HEK293 (cell line): ENCODE data around the gene STYK1.

Experiments used
- BCL11A ChIP-seq: fragments of 450-650 bp; formaldehyde crosslinking; IDR thresholded peaks from 2 replicates; pipeline ENCODE4 v1.5.1; 2016; ENCODE audit warnings: low read depth, missing biosample characterization, missing genetic modification characterization
- IKZF3 ChIP-seq: fragments of 450-650 bp; IDR thresholded peaks from 2 replicates; pipeline ENCODE4 v1.5.0; 2018; ENCODE audit warnings: missing biosample characterization, mild to moderate bottlenecking, missing genetic modification characterization, moderate library complexity
- OSR2 ChIP-seq: fragments of 450-650 bp; formaldehyde crosslinking; IDR thresholded peaks from 2 replicates; pipeline ENCODE4 v1.5.1; 2016; ENCODE audit warnings: missing biosample characterization, missing genetic modification characterization
- OVOL3 ChIP-seq: fragments of 450-650 bp; formaldehyde crosslinking; IDR thresholded peaks from 2 replicates; pipeline ENCODE4 v1.5.1; 2016; ENCODE audit warnings: missing biosample characterization, missing genetic modification characterization
- SALL2 ChIP-seq: fragments of 450-650 bp; formaldehyde crosslinking; IDR thresholded peaks from 2 replicates; pipeline ENCODE4 v1.5.0; 2017; ENCODE audit warnings: missing biosample characterization, mild to moderate bottlenecking, missing genetic modification characterization, borderline replicate concordance
- SCRT1 ChIP-seq: fragments of 450-650 bp; formaldehyde crosslinking; IDR thresholded peaks from 2 replicates; pipeline ENCODE4 v1.5.1; 2016; ENCODE audit warnings: missing biosample characterization, missing genetic modification characterization, borderline replicate concordance
- SP3 ChIP-seq: fragments of 450-650 bp; formaldehyde crosslinking; IDR thresholded peaks from 2 replicates; pipeline ENCODE4 v1.5.1; 2016; ENCODE audit warnings: missing biosample characterization, missing genetic modification characterization
- TSHZ1 ChIP-seq: fragments of 450-650 bp; formaldehyde crosslinking; IDR thresholded peaks from 2 replicates; pipeline ENCODE4 v1.5.1; 2016; ENCODE audit warnings: missing biosample characterization, missing genetic modification characterization, borderline replicate concordance
- YY1 ChIP-seq: fragments of 450-650 bp; formaldehyde crosslinking; IDR thresholded peaks from 2 replicates; pipeline ENCODE4 v1.5.1; 2018; ENCODE audit warnings: missing biosample characterization, missing genetic modification characterization
- ZBTB44 ChIP-seq: fragments of 450-650 bp; IDR thresholded peaks from 2 replicates; pipeline ENCODE4 v1.5.1; 2018; ENCODE audit warnings: missing biosample characterization, mild to moderate bottlenecking, missing genetic modification characterization
- ZFHX2 ChIP-seq: fragments of 450-650 bp; formaldehyde crosslinking; conservative IDR thresholded peaks from 2 replicates; pipeline ENCODE4 v1.5.1; 2016; ENCODE audit warnings: missing biosample characterization, missing genetic modification characterization
- ZNF112 ChIP-seq: fragments of 450-650 bp; formaldehyde crosslinking; IDR thresholded peaks from 2 replicates; pipeline ENCODE4 v1.5.0; 2017; ENCODE audit warnings: missing biosample characterization, missing genetic modification characterization
- ZNF202 ChIP-seq: fragments of 450-650 bp; formaldehyde crosslinking; IDR thresholded peaks from 2 replicates; pipeline ENCODE4 v1.5.1; 2016; ENCODE audit warnings: missing biosample characterization, missing genetic modification characterization, borderline replicate concordance
- ZNF324 ChIP-seq: fragments of 450-650 bp; formaldehyde crosslinking; IDR thresholded peaks from 2 replicates; pipeline ENCODE4 v1.5.1; 2016; ENCODE audit warnings: missing biosample characterization, missing genetic modification characterization
- ZNF335 ChIP-seq: fragments of 450-650 bp; formaldehyde crosslinking; conservative IDR thresholded peaks from 2 replicates; pipeline ENCODE4 v1.5.1; 2016; ENCODE audit warnings: missing biosample characterization, missing genetic modification characterization
- ZNF354C ChIP-seq: fragments of 450-650 bp; formaldehyde crosslinking; IDR thresholded peaks from 2 replicates; pipeline ENCODE4 v1.5.1; 2016; ENCODE audit warnings: missing biosample characterization, missing genetic modification characterization, low read depth, borderline replicate concordance
- ZNF473 ChIP-seq: fragments of 450-650 bp; formaldehyde crosslinking; IDR thresholded peaks from 2 replicates; pipeline ENCODE4 v1.5.1; 2017; ENCODE audit warnings: missing biosample characterization, missing genetic modification characterization
- ZNF501 ChIP-seq: fragments of 450-650 bp; formaldehyde crosslinking; IDR thresholded peaks from 2 replicates; pipeline ENCODE4 v1.5.1; 2016; ENCODE audit warnings: missing biosample characterization, missing genetic modification characterization
- ZNF514 ChIP-seq: fragments of 450-650 bp; formaldehyde crosslinking; IDR thresholded peaks from 2 replicates; pipeline ENCODE4 v1.5.1; 2016; ENCODE audit warnings: missing biosample characterization, missing genetic modification characterization
- ZNF544 ChIP-seq: fragments of 450-650 bp; formaldehyde crosslinking; IDR thresholded peaks from 2 replicates; pipeline ENCODE4 v1.5.0; 2017; ENCODE audit warnings: missing biosample characterization, missing genetic modification characterization
- ZNF560 ChIP-seq: fragments of 450-650 bp; formaldehyde crosslinking; IDR thresholded peaks from 2 replicates; pipeline ENCODE4 v1.5.1; 2017; ENCODE audit warnings: missing biosample characterization, missing genetic modification characterization, borderline replicate concordance
- ZNF580 ChIP-seq: fragments of 450-650 bp; formaldehyde crosslinking; IDR thresholded peaks from 2 replicates; pipeline ENCODE4 v1.5.1; 2016; ENCODE audit warnings: missing biosample characterization, missing genetic modification characterization
- ZNF600 ChIP-seq: fragments of 450-650 bp; formaldehyde crosslinking; IDR thresholded peaks from 2 replicates; pipeline ENCODE4 v1.5.1; 2016; ENCODE audit warnings: missing biosample characterization, missing genetic modification characterization
- ZNF623 ChIP-seq: fragments of 450-650 bp; formaldehyde crosslinking; IDR thresholded peaks from 2 replicates; pipeline ENCODE4 v1.5.1; 2016; ENCODE audit warnings: missing biosample characterization, missing genetic modification characterization
- ZNF670 ChIP-seq: fragments of 450-650 bp; formaldehyde crosslinking; IDR thresholded peaks from 2 replicates; pipeline ENCODE4 v1.5.1; 2016; ENCODE audit warnings: missing biosample characterization, missing genetic modification characterization, low read depth
- ZNF76 ChIP-seq: fragments of 450-650 bp; formaldehyde crosslinking; IDR thresholded peaks from 2 replicates; pipeline ENCODE4; 2016; ENCODE audit warnings: low read depth, missing biosample characterization, missing genetic modification characterization, borderline replicate concordance
- ZNF792 ChIP-seq: fragments of 450-650 bp; formaldehyde crosslinking; IDR thresholded peaks from 2 replicates; pipeline ENCODE4 v1.5.1; 2016; ENCODE audit warnings: missing biosample characterization, missing genetic modification characterization
- TF ChIP-seq, protein P1 (sequence below): fragments of 450-650 bp; formaldehyde crosslinking; IDR thresholded peaks from 2 replicates; pipeline ENCODE4 v1.5.1; 2016; ENCODE audit warnings: missing biosample characterization, missing genetic modification characterization, borderline replicate concordance

Gene STYK1

DNA sequence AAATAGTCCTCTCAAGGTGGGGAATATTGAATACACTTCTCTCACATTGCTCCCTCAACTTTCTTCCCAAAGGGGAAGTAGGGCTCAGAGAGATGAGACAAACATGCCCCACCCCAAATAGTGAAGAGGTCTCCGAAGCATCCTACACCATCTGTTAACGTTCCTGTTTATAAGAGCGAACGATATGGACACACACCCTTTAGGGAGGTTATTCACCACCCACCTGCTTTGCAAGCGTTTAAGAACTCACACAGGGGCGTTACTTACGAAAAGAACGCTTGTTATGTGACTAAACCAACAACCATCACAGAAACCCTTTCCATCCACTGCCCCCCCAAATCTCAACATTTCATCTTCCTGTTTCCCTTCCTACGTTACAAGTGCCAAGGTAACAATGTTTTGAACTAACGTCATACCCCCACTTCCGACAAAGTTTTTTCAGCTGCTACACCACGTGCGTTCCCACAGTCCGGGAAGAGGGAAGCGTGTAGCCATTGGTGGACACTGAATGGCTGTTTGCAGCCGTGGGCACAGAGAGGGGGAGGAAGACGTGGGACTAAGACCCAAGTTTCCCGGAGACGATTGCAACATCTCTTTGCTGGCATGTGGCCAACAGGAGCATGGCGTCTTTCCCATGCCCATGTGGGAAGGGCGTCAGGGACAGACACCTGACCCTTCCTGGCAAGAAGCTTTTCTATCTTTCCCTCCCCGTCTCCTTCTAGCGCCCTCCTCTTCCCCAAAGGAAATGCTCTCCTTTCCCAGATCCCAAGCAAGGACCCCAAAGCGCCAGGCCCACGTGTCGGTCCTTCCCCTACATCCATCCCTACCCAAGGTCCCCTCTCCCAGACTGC lies 48.0 kb upstream of the STYK1 start (continued):
- TF ChIP-seq, protein P1, sequence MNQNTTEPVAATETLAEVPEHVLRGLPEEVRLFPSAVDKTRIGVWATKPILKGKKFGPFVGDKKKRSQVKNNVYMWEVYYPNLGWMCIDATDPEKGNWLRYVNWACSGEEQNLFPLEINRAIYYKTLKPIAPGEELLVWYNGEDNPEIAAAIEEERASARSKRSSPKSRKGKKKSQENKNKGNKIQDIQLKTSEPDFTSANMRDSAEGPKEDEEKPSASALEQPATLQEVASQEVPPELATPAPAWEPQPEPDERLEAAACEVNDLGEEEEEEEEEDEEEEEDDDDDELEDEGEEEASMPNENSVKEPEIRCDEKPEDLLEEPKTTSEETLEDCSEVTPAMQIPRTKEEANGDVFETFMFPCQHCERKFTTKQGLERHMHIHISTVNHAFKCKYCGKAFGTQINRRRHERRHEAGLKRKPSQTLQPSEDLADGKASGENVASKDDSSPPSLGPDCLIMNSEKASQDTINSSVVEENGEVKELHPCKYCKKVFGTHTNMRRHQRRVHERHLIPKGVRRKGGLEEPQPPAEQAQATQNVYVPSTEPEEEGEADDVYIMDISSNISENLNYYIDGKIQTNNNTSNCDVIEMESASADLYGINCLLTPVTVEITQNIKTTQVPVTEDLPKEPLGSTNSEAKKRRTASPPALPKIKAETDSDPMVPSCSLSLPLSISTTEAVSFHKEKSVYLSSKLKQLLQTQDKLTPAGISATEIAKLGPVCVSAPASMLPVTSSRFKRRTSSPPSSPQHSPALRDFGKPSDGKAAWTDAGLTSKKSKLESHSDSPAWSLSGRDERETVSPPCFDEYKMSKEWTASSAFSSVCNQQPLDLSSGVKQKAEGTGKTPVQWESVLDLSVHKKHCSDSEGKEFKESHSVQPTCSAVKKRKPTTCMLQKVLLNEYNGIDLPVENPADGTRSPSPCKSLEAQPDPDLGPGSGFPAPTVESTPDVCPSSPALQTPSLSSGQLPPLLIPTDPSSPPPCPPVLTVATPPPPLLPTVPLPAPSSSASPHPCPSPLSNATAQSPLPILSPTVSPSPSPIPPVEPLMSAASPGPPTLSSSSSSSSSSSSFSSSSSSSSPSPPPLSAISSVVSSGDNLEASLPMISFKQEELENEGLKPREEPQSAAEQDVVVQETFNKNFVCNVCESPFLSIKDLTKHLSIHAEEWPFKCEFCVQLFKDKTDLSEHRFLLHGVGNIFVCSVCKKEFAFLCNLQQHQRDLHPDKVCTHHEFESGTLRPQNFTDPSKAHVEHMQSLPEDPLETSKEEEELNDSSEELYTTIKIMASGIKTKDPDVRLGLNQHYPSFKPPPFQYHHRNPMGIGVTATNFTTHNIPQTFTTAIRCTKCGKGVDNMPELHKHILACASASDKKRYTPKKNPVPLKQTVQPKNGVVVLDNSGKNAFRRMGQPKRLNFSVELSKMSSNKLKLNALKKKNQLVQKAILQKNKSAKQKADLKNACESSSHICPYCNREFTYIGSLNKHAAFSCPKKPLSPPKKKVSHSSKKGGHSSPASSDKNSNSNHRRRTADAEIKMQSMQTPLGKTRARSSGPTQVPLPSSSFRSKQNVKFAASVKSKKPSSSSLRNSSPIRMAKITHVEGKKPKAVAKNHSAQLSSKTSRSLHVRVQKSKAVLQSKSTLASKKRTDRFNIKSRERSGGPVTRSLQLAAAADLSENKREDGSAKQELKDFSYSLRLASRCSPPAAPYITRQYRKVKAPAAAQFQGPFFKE (tag by site-specific recombination), result no peak
- no peak for TF ChIP-seq ZNF670 (tag by site-specific recombination)
- no peak for TF ChIP-seq SALL2 (tag by site-specific recombination)
- peak; percentile 96 for TF ChIP-seq ZNF76 (tag by site-specific recombination)
- 0 out of 2 replicates have a peak, but pooled peaks have one; percentile 1 for TF ChIP-seq OVOL3 (tag by site-specific recombination)
- peak; percentile 89 for TF ChIP-seq ZNF501
- peak; percentile 77; the same call in 1 of the 2 replicates for TF ChIP-seq ZBTB44 (tag by site-specific recombination)
- TF ChIP-seq ZFHX2, result peak; percentile 98
- peak; percentile 62 for TF ChIP-seq SP3 (tag by site-specific recombination)
- TF ChIP-seq ZNF514 (tag by site-specific recombination), result no peak
- peak; percentile 91 for TF ChIP-seq ZNF600 (tag by site-specific recombination)
- peak; percentile 71; the same call in 1 of the 2 replicates for TF ChIP-seq SCRT1 (tag by site-specific recombination)
- TF ChIP-seq OSR2 (tag by site-specific recombination), result peak; percentile 34; the same call in 1 of the 2 replicates
- TF ChIP-seq TSHZ1 (tag by site-specific recombination), result no peak; the same call in 1 of the 2 replicates
- TF ChIP-seq ZNF202 (tag by site-specific recombination), result no peak
- peak; percentile 99 for TF ChIP-seq IKZF3
- TF ChIP-seq ZNF792, result no peak
- TF ChIP-seq ZNF544 (tag by site-specific recombination), result peak; percentile 92
- peak; percentile 91 for TF ChIP-seq ZNF324
- no peak; the same call in 1 of the 2 replicates for TF ChIP-seq ZNF112
- no peak for TF ChIP-seq ZNF623 (tag by site-specific recombination)
- TF ChIP-seq ZNF335 (tag by site-specific recombination), result peak; percentile 100
- peak; percentile 79 for TF ChIP-seq YY1
- TF ChIP-seq ZNF354C (tag by site-specific recombination), result no peak
- no peak for TF ChIP-seq ZNF473
- TF ChIP-seq BCL11A (tag by site-specific recombination), result 0 out of 2 replicates have a peak, but pooled peaks have one; percentile 44
- peak; percentile 62; the same call in 1 of the 2 replicates for TF ChIP-seq ZNF580 (tag by site-specific recombination)
- TF ChIP-seq ZNF560 (tag by site-specific recombination), result no peak
